Esophagus muscularis mucosa (tissue), 3 donors: ENCODE measurements around the gene ROBO2.

Source experiments
- CTCF ChIP-seq, 3 experiments: fragments of 200-600 bp in 2 of 3; fragments of 450-650 bp in 1 of 3; sonication (generic) in 2 of 3; IDR thresholded peaks; one replicate each; pipeline ENCODE4 v1.5.1; 2017 to 2019; ENCODE audit warnings: antibody characterized with exemption in 3 of 3, mild to moderate bottlenecking in 2 of 3, moderate library complexity in 1 of 3
- POLR2A ChIP-seq: fragments of 450-650 bp; IDR thresholded peaks from one replicate; pipeline ENCODE4 v1.6.1; 2017; ENCODE audit warnings: antibody characterized with exemption, moderate library complexity, mild to moderate bottlenecking, low read depth
- POLR2AphosphoS5 ChIP-seq, 2 donors: sonication (generic); formaldehyde crosslinking; IDR thresholded peaks; one replicate each; pipeline ENCODE4 v1.6.1; 2017; ENCODE audit warnings: antibody characterized with exemption in 2 of 2

DNA sequence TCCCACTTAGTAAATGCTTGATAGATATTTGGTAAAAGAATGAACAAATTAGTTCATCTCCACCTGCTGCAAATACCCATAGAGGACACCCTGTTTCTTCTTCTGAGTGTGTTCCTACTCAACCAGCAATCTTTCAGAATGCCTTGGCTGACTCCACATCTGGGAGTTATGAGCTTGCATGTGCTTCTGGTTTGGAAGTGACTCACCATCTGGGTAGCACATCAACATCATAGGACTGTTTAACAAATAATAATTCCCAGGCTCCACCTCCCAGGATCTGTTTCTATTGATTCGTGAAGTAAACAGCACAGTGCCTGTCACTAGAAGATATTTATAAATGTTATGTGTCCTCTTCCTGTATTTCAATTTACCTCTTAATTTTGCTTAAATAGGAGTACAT is 580.1 kb downstream of the ROBO2 start:
- TF ChIP-seq CTCF (IDR thresholded peaks at IDR 0.05) = no peak
- TF ChIP-seq POLR2A = no peak
- no peak for TF ChIP-seq POLR2AphosphoS5 (IDR thresholded peaks at IDR 0.05)
